PC-3 (cell line): ENCODE measurements around the gene TSGA10IP. TPM values are rescaled to one million over a fixed set of nuclear protein-coding genes. Genes with fewer than 3 reads are reported as not detected.
A peak's percentile ranks its signal among the peaks of the same experiment; 100 is the strongest.

ENCODE experiments used
- ATAC-seq: fragments of 200-7000 bp; cut with Tn5 transposase; 2 replicates; pipeline ENCODE4 v1.9.1; 2020; ENCODE audit warnings: mild to moderate bottlenecking, moderate library complexity
- BruUV-seq: library from RNA; stranded (reverse); fragments of 400-500 nt; replicated peaks from 2 replicates; lab custom pipeline; 2021; lab: Mats Ljungman, UMichigan
- CTCF ChIA-PET: fragments of 300-600 bp; sonication (Branson Sonifier 250); formaldehyde crosslinking; loops from one replicate; lab custom pipeline; 2022; ENCODE audit warnings: antibody characterized with exemption; lab: Charles Lee
- POLR2A ChIA-PET: fragments of 300-600 bp; sonication (Branson Sonifier 250); formaldehyde crosslinking; loops from one replicate; lab custom pipeline; 2022; ENCODE audit warnings: antibody characterized with exemption; ENCODE audit not compliant: unreplicated experiment; lab: Charles Lee
- DNase-seq: peaks from one replicate; pipeline ENCODE4 v3.0.0-alpha.2; 2015
- H2AFZ ChIP-seq: fragments of 300-600 bp; sonication (generic); 2 replicates; pipeline ENCODE4 v1.6.0; 2016; ENCODE audit warnings: antibody characterized with exemption, low read length
- H3F3A ChIP-seq: fragments of 300-600 bp; sonication (generic); one replicate; pipeline ENCODE4 v1.6.0; 2017; ENCODE audit warnings: antibody characterized with exemption, low read length, control low read depth, mild to moderate bottlenecking; ENCODE audit not compliant: unreplicated experiment
- H3K27ac ChIP-seq: fragments of 300-600 bp; sonication (generic); 2 replicates; pipeline ENCODE4 v1.5.1; 2016; ENCODE audit warnings: mild to moderate bottlenecking, low read length
- H3K27me3 ChIP-seq: fragments of 300-600 bp; sonication (generic); 2 replicates; pipeline ENCODE4 v1.6.1; 2016; ENCODE audit warnings: low read length, mixed read lengths
- H3K36me3 ChIP-seq: fragments of 300-600 bp; sonication (generic); 2 replicates; pipeline ENCODE4 v1.6.1; 2016; ENCODE audit warnings: low read depth, mixed run types, low read length, mixed read lengths
- H3K4me1 ChIP-seq: fragments of 300-600 bp; sonication (generic); 2 replicates; pipeline ENCODE4 v1.5.1; 2016; ENCODE audit warnings: low read length; ENCODE audit not compliant: insufficient read depth
- H3K4me2 ChIP-seq: fragments of 300-600 bp; sonication (generic); 2 replicates; pipeline ENCODE4 v1.6.0; 2016; ENCODE audit warnings: low read length
- H3K4me3 ChIP-seq: fragments of 300-600 bp; sonication (generic); 2 replicates; pipeline ENCODE4 v1.5.1; 2016; ENCODE audit warnings: mild to moderate bottlenecking, low read length, mixed read lengths
- H3K79me2 ChIP-seq: fragments of 300-600 bp; sonication (generic); 2 replicates; pipeline ENCODE4 v1.6.1; 2017; ENCODE audit warnings: low read length, mixed read lengths
- H3K9ac ChIP-seq: fragments of 300-600 bp; sonication (generic); 2 replicates; pipeline ENCODE4 v1.6.0; 2016; ENCODE audit warnings: mild to moderate bottlenecking, low read length
- H3K9me2 ChIP-seq: fragments of 300-600 bp; sonication (generic); replicated peaks from 2 replicates; pipeline ENCODE4 v1.6.1; 2016; ENCODE audit warnings: mixed run types, low read length, mixed read lengths
- H3K9me3 ChIP-seq: fragments of 300-600 bp; sonication (generic); 2 replicates; pipeline ENCODE4 v1.6.1; 2016; ENCODE audit warnings: low read length, mixed read lengths
- H4K20me1 ChIP-seq: fragments of 300-600 bp; sonication (generic); 2 replicates; pipeline ENCODE4 v1.6.1; 2016; ENCODE audit warnings: low read length, mixed read lengths
- EZH2 ChIP-seq: fragments of 300-600 bp; sonication (generic); IDR thresholded peaks from one replicate; pipeline ENCODE4 v1.6.1; 2017; ENCODE audit warnings: antibody characterized with exemption, mild to moderate bottlenecking, low read length; ENCODE audit not compliant: unreplicated experiment
- EZH2phosphoT487 ChIP-seq: fragments of 300-600 bp; sonication (generic); IDR thresholded peaks from 2 replicates; pipeline ENCODE4 v1.6.1; 2018; ENCODE audit warnings: mild to moderate bottlenecking, antibody characterized with exemption, low read length, borderline replicate concordance
- intact Hi-C: fragments of 100-400 bp; cut with micrococcal nuclease; formaldehyde crosslinking; loops from 2 replicates; pipeline ENCODE4 v1.9.0; 2023
- total RNA-seq: library from RNA; depleted of rRNA; stranded (reverse); fragments of >200 nt; gene quantifications from 2 replicates; pipeline ENCODE4 v1.2.3, GENCODE V29; 2014
- TF ChIP-seq, protein P1 (sequence below): fragments of 300-600 bp; sonication (generic); conservative IDR thresholded peaks from 2 replicates; pipeline ENCODE4 v1.5.1; 2017; ENCODE audit warnings: antibody characterized with exemption, low read depth, mild to moderate bottlenecking, low read length

Gene TSGA10IP
- total RNA-seq, 1 experiment from 2014 or later = not detected

- Histone ChIP-seq H3K27me3 (no peaks in the 10 kb centered on the region), H3K4me2 (no peak overlapping the region), H3K9me2 (no peaks in the 10 kb centered on the region), H3K4me3 (no peak overlapping the region), H3K79me2 (peaks cover 21% of the 10 kb centered on the region), H2AFZ (no peak overlapping the region), H3K27ac (no peak overlapping the region), H3K9ac (no peak overlapping the region), H3K36me3 (no peaks in the 10 kb centered on the region), H3F3A (no peaks in the 10 kb centered on the region), H3K9me3 (no peaks in the 10 kb centered on the region), H4K20me1 (no peaks in the 10 kb centered on the region; the same call in 1 of the 2 replicates), H3K4me1 (peaks cover 8% of the 10 kb centered on the region)
- TF ChIP-seq, protein P1, sequence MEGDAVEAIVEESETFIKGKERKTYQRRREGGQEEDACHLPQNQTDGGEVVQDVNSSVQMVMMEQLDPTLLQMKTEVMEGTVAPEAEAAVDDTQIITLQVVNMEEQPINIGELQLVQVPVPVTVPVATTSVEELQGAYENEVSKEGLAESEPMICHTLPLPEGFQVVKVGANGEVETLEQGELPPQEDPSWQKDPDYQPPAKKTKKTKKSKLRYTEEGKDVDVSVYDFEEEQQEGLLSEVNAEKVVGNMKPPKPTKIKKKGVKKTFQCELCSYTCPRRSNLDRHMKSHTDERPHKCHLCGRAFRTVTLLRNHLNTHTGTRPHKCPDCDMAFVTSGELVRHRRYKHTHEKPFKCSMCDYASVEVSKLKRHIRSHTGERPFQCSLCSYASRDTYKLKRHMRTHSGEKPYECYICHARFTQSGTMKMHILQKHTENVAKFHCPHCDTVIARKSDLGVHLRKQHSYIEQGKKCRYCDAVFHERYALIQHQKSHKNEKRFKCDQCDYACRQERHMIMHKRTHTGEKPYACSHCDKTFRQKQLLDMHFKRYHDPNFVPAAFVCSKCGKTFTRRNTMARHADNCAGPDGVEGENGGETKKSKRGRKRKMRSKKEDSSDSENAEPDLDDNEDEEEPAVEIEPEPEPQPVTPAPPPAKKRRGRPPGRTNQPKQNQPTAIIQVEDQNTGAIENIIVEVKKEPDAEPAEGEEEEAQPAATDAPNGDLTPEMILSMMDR = no peak
- TF ChIP-seq EZH2phosphoT487 (no peak), EZH2 (no peak)
- ATAC-seq (no peak), DNase-seq (no peak)
- ChIA-PET POLR2A (no interaction called here), CTCF (no interaction called here)
- intact Hi-C loops = no loop called here
- BruUV-seq = no TSS peak
These were observed 13.0 kb downstream of the TSGA10IP start for GRCh38 chr11:65958291-65958690.

DNA sequence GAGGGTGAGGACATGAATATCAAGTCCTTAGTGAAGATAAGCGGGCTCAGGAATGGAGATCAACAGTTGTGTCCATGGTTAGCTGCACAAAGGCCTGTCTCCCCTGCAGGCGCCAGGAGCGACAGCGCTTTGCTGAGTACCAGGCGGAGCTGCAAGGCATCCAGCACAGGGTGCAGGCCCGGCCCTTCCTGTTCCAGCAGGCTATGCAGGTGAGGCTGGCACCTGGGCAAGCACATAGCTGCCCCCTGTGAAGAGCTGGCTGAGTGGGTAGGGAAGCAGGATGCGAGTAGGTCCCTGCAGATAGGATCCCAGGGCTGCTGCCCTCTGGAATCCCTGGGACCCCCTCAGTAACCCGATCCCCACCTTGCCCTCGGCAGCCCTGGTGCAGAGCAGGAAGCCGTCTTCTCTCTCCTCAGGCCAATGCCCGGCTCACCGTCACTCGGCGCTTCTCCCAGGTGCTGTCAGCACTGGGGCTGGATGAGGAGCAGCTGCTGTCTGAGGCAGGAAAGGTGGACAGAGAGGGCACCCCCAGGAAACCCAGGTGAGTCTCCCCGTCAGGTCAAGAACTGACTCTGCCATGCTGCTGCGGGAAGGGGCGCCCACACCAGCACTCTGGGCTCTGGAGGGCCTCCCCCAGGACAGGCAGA is 13.6 kb downstream of the TSGA10IP start:
- H3F3A ChIP-seq = no peaks in the 10 kb centered on the region
- no peak for ATAC-seq
- CTCF ChIA-PET = no interaction called here
- TF ChIP-seq EZH2 = no peak
- no peak for TF ChIP-seq EZH2phosphoT487
- TF ChIP-seq, protein P1 = no peak
- H3K4me1 ChIP-seq = peaks cover 8% of the 10 kb centered on the region
- no peak overlapping the region for H3K4me3 ChIP-seq
- no peaks in the 10 kb centered on the region for H3K9me2 ChIP-seq
- H3K27ac ChIP-seq = no peak overlapping the region
- H4K20me1 ChIP-seq = peaks cover 4% of the 10 kb centered on the region; the same call in 1 of the 2 replicates
- no peak overlapping the region for H3K4me2 ChIP-seq
- intact Hi-C loops = no loop called here
- no peaks in the 10 kb centered on the region for H3K27me3 ChIP-seq
- no peak overlapping the region for H3K9ac ChIP-seq
- BruUV-seq = no TSS peak
- DNase-seq = no peak
- peaks cover 27% of the 10 kb centered on the region for H3K79me2 ChIP-seq
- no peak overlapping the region for H2AFZ ChIP-seq
- no peaks in the 10 kb centered on the region for H3K9me3 ChIP-seq
- POLR2A ChIA-PET = interaction anchor here (0.6 kb wide), 1 partner anchor 178 kb away, joined by 10 read pairs; no protein-coding TSS in a partner anchor
- H3K36me3 ChIP-seq = no peaks in the 10 kb centered on the region; the same call in 1 of the 2 replicates

DNA sequence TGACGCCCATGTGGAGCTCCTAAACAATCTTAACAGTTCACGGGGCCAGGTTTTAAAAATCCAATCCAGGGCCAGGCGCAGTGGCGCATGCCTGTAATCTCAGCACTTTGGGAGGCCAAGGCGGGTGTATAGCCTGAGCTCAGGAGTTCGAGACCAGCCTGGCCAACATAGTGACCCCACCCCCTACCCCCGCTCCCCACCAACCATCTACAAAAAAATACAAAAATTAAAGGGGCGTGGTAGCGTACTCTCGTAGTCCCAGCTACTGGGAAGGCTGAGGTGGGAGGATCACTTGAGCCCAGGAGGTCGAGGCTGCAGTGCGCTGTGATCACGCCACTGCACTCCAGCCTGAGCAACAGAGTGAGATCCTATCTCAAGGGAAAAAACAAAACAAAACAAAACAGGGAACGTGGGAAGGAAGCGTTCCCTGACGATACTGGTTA is 15.6 kb downstream of the TSGA10IP start:
- ChIA-PET CTCF (interaction anchor here (0.7 kb wide), 1 partner anchor 352 kb away, joined by 3 read pairs; no protein-coding TSS in a partner anchor), POLR2A (no interaction called here)
- peaks cover 18% of the 10 kb centered on the region; the same call in 1 of the 2 replicates for H3K36me3 ChIP-seq
- intact Hi-C loops = loop anchor here (1.0 kb wide), 1 partner anchor 41 kb away; the partner anchor contains the start of genes BANF1 and EIF1AD
- DNase-seq = no peak
- H3K9ac ChIP-seq = peak overlapping the region; percentile 94
- peak overlapping the region; percentile 95 for H3K4me3 ChIP-seq
- H3F3A ChIP-seq = no peaks in the 10 kb centered on the region
- peak overlapping the region; percentile 84 for H3K4me2 ChIP-seq
- peak overlapping the region; percentile 81 for H2AFZ ChIP-seq
- BruUV-seq = no TSS peak
- peaks cover 39% of the 10 kb centered on the region for H3K79me2 ChIP-seq
- ATAC-seq = peak; percentile 4; the same call in 1 of the 2 replicates
- TF ChIP-seq, protein P1 = no peak
- TF ChIP-seq EZH2 (no peak), EZH2phosphoT487 (no peak)
- no peaks in the 10 kb centered on the region for H3K9me3 ChIP-seq
- H3K27ac ChIP-seq = peak overlapping the region; percentile 66
- H3K4me1 ChIP-seq = peaks cover 8% of the 10 kb centered on the region
- no peaks in the 10 kb centered on the region for H3K27me3 ChIP-seq
- no peaks in the 10 kb centered on the region for H3K9me2 ChIP-seq
- peaks cover 5% of the 10 kb centered on the region; the same call in 1 of the 2 replicates for H4K20me1 ChIP-seq
